Skeletal muscle satellite cell (primary cell): ENCODE data around the gene GGN.

Experiments
- H3K27me3 ChIP-seq: 2 replicates; pipeline ENCODE4 v1.7.0; 2013; ENCODE audit warnings: low read length; ENCODE audit not compliant: control insufficient read depth, insufficient read depth
- H3K36me3 ChIP-seq: 2 replicates; pipeline ENCODE4 v1.7.0; 2013; ENCODE audit warnings: mild to moderate bottlenecking, control low read depth, low read length; ENCODE audit not compliant: insufficient read depth
- H3K4me1 ChIP-seq: 2 replicates; pipeline ENCODE4 v1.7.0; 2013; ENCODE audit warnings: low read length; ENCODE audit not compliant: control insufficient read depth, insufficient read depth
- H3K4me2 ChIP-seq: 2 replicates; pipeline ENCODE4 v1.7.0; 2013; ENCODE audit warnings: mild to moderate bottlenecking, low read length
- H3K4me3 ChIP-seq: 2 replicates; pipeline ENCODE4 v1.7.0; 2013; ENCODE audit warnings: low read length
- H3K9ac ChIP-seq: 2 replicates; pipeline ENCODE4 v1.7.0; 2013; ENCODE audit warnings: mild to moderate bottlenecking, low read depth, low read length, moderate library complexity
- H3K9me3 ChIP-seq: replicated peaks from 2 replicates; pipeline ENCODE4 v1.7.0; 2013; ENCODE audit warnings: mild to moderate bottlenecking, control low read depth, low read length

The GGN gene

GRCh38 chr19:38409631-38410133, 21.8 kb upstream of the GGN start:
- peaks cover 11% of the 10 kb centered on the region for H3K36me3 ChIP-seq
- no peak overlapping the region for H3K4me3 ChIP-seq
- no peaks in the 10 kb centered on the region for H3K27me3 ChIP-seq
- H3K4me1 ChIP-seq = no peaks in the 10 kb centered on the region
- no peak overlapping the region for H3K4me2 ChIP-seq
- no peak overlapping the region for H3K9ac ChIP-seq
- H3K9me3 ChIP-seq = no peaks in the 10 kb centered on the region

- Histone ChIP-seq H3K9ac (no peak overlapping the region), H3K4me1 (peaks cover 2% of the 10 kb centered on the region), H3K4me3 (no peak overlapping the region), H3K9me3 (no peaks in the 10 kb centered on the region), H3K36me3 (peaks cover 11% of the 10 kb centered on the region), H3K27me3 (no peaks in the 10 kb centered on the region), H3K4me2 (no peak overlapping the region)
Observed at GRCh38 chr19:38405276-38405675, 17.4 kb upstream of the GGN start.

GRCh38 chr19:38404858-38405257, 17.0 kb upstream of the GGN start:
- no peak overlapping the region for H3K9ac ChIP-seq

GRCh38 chr19:38402967-38403674, 15.3 kb upstream of the GGN start, which contains the start of gene FAM98C:
FAM98C (plus strand) TSS chr19:38403093; CDS start chr19:38403154, 61 bp downstream.
- peak within 1 kb of the TSS; percentile 87 for H3K4me3 ChIP-seq

More at GRCh38 chr19:38404858-38405257, 17.0 kb upstream of the GGN start:
- H3K4me1 ChIP-seq = peaks cover 2% of the 10 kb centered on the region
- H3K4me2 ChIP-seq = no peak overlapping the region
- H3K27me3 ChIP-seq = no peaks in the 10 kb centered on the region
- H3K9me3 ChIP-seq = no peaks in the 10 kb centered on the region
- H3K36me3 ChIP-seq = peaks cover 11% of the 10 kb centered on the region
- H3K4me3 ChIP-seq = no peak overlapping the region

GRCh38 chr19:38402623-38402966, 14.8 kb upstream of the GGN start:
- Histone ChIP-seq H3K4me1 (peaks cover 2% of the 10 kb centered on the region), H3K4me3 (peak overlapping the region; percentile 58), H3K9me3 (no peaks in the 10 kb centered on the region), H3K36me3 (peaks cover 11% of the 10 kb centered on the region), H3K9ac (no peak overlapping the region), H3K4me2 (peak overlapping the region; percentile 79), H3K27me3 (no peaks in the 10 kb centered on the region)

More at GRCh38 chr19:38402967-38403674, 15.3 kb upstream of the GGN start, which contains the start of gene FAM98C:
- H3K27me3 ChIP-seq = no peaks in the 10 kb centered on the region
- H3K9me3 ChIP-seq = no peaks in the 10 kb centered on the region
- H3K9ac ChIP-seq = peak within 1 kb of the TSS; percentile 88
- peaks cover 11% of the 10 kb centered on the region for H3K36me3 ChIP-seq
- H3K4me1 ChIP-seq = peaks cover 2% of the 10 kb centered on the region
- peak within 1 kb of the TSS; percentile 95 for H3K4me2 ChIP-seq

GRCh38 chr19:38401148-38401547, 13.3 kb upstream of the GGN start:
- no peaks in the 10 kb centered on the region for H3K9me3 ChIP-seq
- peaks cover 9% of the 10 kb centered on the region for H3K36me3 ChIP-seq
- H3K4me1 ChIP-seq = peaks cover 2% of the 10 kb centered on the region
- H3K27me3 ChIP-seq = no peaks in the 10 kb centered on the region
- no peak overlapping the region for H3K4me3 ChIP-seq
- H3K4me2 ChIP-seq = no peak overlapping the region
- H3K9ac ChIP-seq = no peak overlapping the region

- H3K36me3 ChIP-seq = peaks cover 14% of the 10 kb centered on the region
- no peak overlapping the region for H3K4me3 ChIP-seq
- H3K9me3 ChIP-seq = no peaks in the 10 kb centered on the region
- no peaks in the 10 kb centered on the region for H3K27me3 ChIP-seq
- H3K4me1 ChIP-seq = peaks cover 2% of the 10 kb centered on the region
- no peak overlapping the region for H3K4me2 ChIP-seq
- H3K9ac ChIP-seq = no peak overlapping the region
Observed at GRCh38 chr19:38400361-38400760, 12.5 kb upstream of the GGN start.

GRCh38 chr19:38399537-38399936, 11.7 kb upstream of the GGN start:
- Histone ChIP-seq H3K27me3 (no peaks in the 10 kb centered on the region), H3K4me2 (no peak overlapping the region), H3K4me1 (peaks cover 2% of the 10 kb centered on the region), H3K9me3 (no peaks in the 10 kb centered on the region), H3K36me3 (peaks cover 13% of the 10 kb centered on the region), H3K9ac (no peak overlapping the region), H3K4me3 (no peak overlapping the region)

GRCh38 chr19:38399081-38399480, 11.2 kb upstream of the GGN start:
- peaks cover 2% of the 10 kb centered on the region for H3K4me1 ChIP-seq
- H3K27me3 ChIP-seq = no peaks in the 10 kb centered on the region

GRCh38 chr19:38395381-38396114, 7.7 kb upstream of the GGN start:
- H3K27me3 ChIP-seq = no peaks in the 10 kb centered on the region
- no peak overlapping the region for H3K4me3 ChIP-seq

More at GRCh38 chr19:38399081-38399480, 11.2 kb upstream of the GGN start:
- no peak overlapping the region for H3K4me2 ChIP-seq
- no peak overlapping the region for H3K4me3 ChIP-seq
- no peak overlapping the region for H3K9ac ChIP-seq
- H3K36me3 ChIP-seq = peaks cover 17% of the 10 kb centered on the region
- no peaks in the 10 kb centered on the region for H3K9me3 ChIP-seq

GRCh38 chr19:38394488-38394887, 6.7 kb upstream of the GGN start:
- no peak overlapping the region for H3K9ac ChIP-seq
- peaks cover 26% of the 10 kb centered on the region for H3K4me1 ChIP-seq
- H3K27me3 ChIP-seq = no peaks in the 10 kb centered on the region
- no peak overlapping the region for H3K4me2 ChIP-seq
- H3K9me3 ChIP-seq = no peaks in the 10 kb centered on the region
- peaks cover 30% of the 10 kb centered on the region for H3K36me3 ChIP-seq
- H3K4me3 ChIP-seq = no peak overlapping the region

More at GRCh38 chr19:38395381-38396114, 7.7 kb upstream of the GGN start:
- no peaks in the 10 kb centered on the region for H3K9me3 ChIP-seq
- peaks cover 30% of the 10 kb centered on the region for H3K36me3 ChIP-seq
- H3K4me2 ChIP-seq = no peak overlapping the region
- H3K9ac ChIP-seq = no peak overlapping the region
- H3K4me1 ChIP-seq = peaks cover 19% of the 10 kb centered on the region
